ENCODE data around the gene CNKSR1.

The CNKSR1 gene

GRCh38 chr1:26184883-26185282 is 7.6 kb downstream of the CNKSR1 start:
- Histone ChIP-seq H3K36me3 (ENCODE audit: control insufficient read depth, insufficient read depth, low read length) (no peaks in the 10 kb centered on the region), H3K4me3 (replicated peaks; ENCODE audit: low read depth, low read length) (no peak overlapping the region), H3K27me3 (replicated peaks; ENCODE audit: control insufficient read depth, insufficient read depth, low read length) (no peaks in the 10 kb centered on the region)
- no peak for TF ChIP-seq CTCF (IDR thresholded peaks at IDR 0.05; ENCODE audit: insufficient read depth, low read length, poor library complexity, severe bottlenecking)
- no peak for DNase-seq (ENCODE audit: extremely low read depth, insufficient read length)

GRCh38 chr1:26187882-26188281 is 10.6 kb downstream of the CNKSR1 start:
- TF ChIP-seq CTCF (IDR thresholded peaks at IDR 0.05; ENCODE audit: insufficient read depth, low read length, poor library complexity, severe bottlenecking): no peak
- no peak for DNase-seq (ENCODE audit: extremely low read depth, insufficient read length)
- H3K27me3 ChIP-seq (replicated peaks; ENCODE audit: control insufficient read depth, insufficient read depth, low read length): no peaks in the 10 kb centered on the region
- H3K36me3 ChIP-seq (ENCODE audit: control insufficient read depth, insufficient read depth, low read length): no peaks in the 10 kb centered on the region
- H3K4me3 ChIP-seq (replicated peaks; ENCODE audit: low read depth, low read length): no peak overlapping the region

GRCh38 chr1:26188477-26188876 is 11.2 kb downstream of the CNKSR1 start:
- H3K36me3 ChIP-seq (ENCODE audit: control insufficient read depth, insufficient read depth, low read length): no peaks in the 10 kb centered on the region
- TF ChIP-seq CTCF (IDR thresholded peaks at IDR 0.05; ENCODE audit: insufficient read depth, low read length, poor library complexity, severe bottlenecking): no peak
- H3K27me3 ChIP-seq (replicated peaks; ENCODE audit: control insufficient read depth, insufficient read depth, low read length): no peaks in the 10 kb centered on the region
- H3K4me3 ChIP-seq (replicated peaks; ENCODE audit: low read depth, low read length): no peak overlapping the region
- DNase-seq (ENCODE audit: extremely low read depth, insufficient read length): no peak

GRCh38 chr1:26189331-26189730 is 12.0 kb downstream of the CNKSR1 start:
- DNase-seq (ENCODE audit: extremely low read depth, insufficient read length): no peak
- TF ChIP-seq CTCF (IDR thresholded peaks at IDR 0.05; ENCODE audit: insufficient read depth, low read length, poor library complexity, severe bottlenecking): no peak
- Histone ChIP-seq H3K27me3 (replicated peaks; ENCODE audit: control insufficient read depth, insufficient read depth, low read length) (no peaks in the 10 kb centered on the region), H3K36me3 (ENCODE audit: control insufficient read depth, insufficient read depth, low read length) (no peaks in the 10 kb centered on the region), H3K4me3 (replicated peaks; ENCODE audit: low read depth, low read length) (no peak overlapping the region)

GRCh38 chr1:26189751-26190275 is 12.5 kb downstream of the CNKSR1 start:
- DNase-seq (ENCODE audit: extremely low read depth, insufficient read length): no peak
- no peak for TF ChIP-seq CTCF (IDR thresholded peaks at IDR 0.05; ENCODE audit: insufficient read depth, low read length, poor library complexity, severe bottlenecking)
- no peaks in the 10 kb centered on the region for H3K27me3 ChIP-seq (replicated peaks; ENCODE audit: control insufficient read depth, insufficient read depth, low read length)
- H3K4me3 ChIP-seq (replicated peaks; ENCODE audit: low read depth, low read length): no peak overlapping the region
- H3K36me3 ChIP-seq (ENCODE audit: control insufficient read depth, insufficient read depth, low read length): no peaks in the 10 kb centered on the region

GRCh38 chr1:26190373-26190987 is 13.2 kb downstream of the CNKSR1 start, which contains the start of gene CATSPER4:
Gene CATSPER4, plus strand, starts transcription at chr1:26190602. Its CDS starts 26 bp downstream, at chr1:26190628.
- Histone ChIP-seq H3K27me3 (replicated peaks; ENCODE audit: control insufficient read depth, insufficient read depth, low read length) (no peaks in the 10 kb centered on the region), H3K4me3 (replicated peaks; ENCODE audit: low read depth, low read length) (no peak within 1 kb of the TSS), H3K36me3 (ENCODE audit: control insufficient read depth, insufficient read depth, low read length) (no peaks in the 10 kb centered on the region)
- peak; percentile 21 for TF ChIP-seq CTCF (IDR thresholded peaks at IDR 0.05; ENCODE audit: insufficient read depth, low read length, poor library complexity, severe bottlenecking)
- no peak for DNase-seq (ENCODE audit: extremely low read depth, insufficient read length)

Measured in GM06990 (cell line).